Trophoblast cell (in vitro differentiated cells and primary cell): ENCODE measurements around the gene SLC9C1.

Experiments
- DNase-seq, 2 donors: peaks; one replicate each; pipeline ENCODE4 v3.0.0-alpha.2; 2016
- H2AFZ ChIP-seq: 2 replicates; pipeline ENCODE4 v1.6.1; 2013; ENCODE audit warnings: low read length, moderate library complexity, mild to moderate bottlenecking; ENCODE audit not compliant: insufficient read depth, poor library complexity
- H2AK5ac ChIP-seq: 2 replicates; pipeline ENCODE4 v1.6.1; 2013; ENCODE audit warnings: mild to moderate bottlenecking, low read length
- H2BK120ac ChIP-seq: 2 replicates; pipeline ENCODE4 v1.6.1; 2013; ENCODE audit warnings: low read length, mild to moderate bottlenecking, moderate library complexity; ENCODE audit not compliant: insufficient read depth, poor library complexity
- H2BK12ac ChIP-seq: 2 replicates; pipeline ENCODE4 v1.6.1; 2013; ENCODE audit warnings: mild to moderate bottlenecking, low read length, moderate library complexity
- H2BK5ac ChIP-seq: 2 replicates; pipeline ENCODE4 v1.6.1; 2013; ENCODE audit warnings: low read length, low read depth, moderate library complexity, mild to moderate bottlenecking; ENCODE audit not compliant: poor library complexity
- H3K14ac ChIP-seq: 2 replicates; pipeline ENCODE4 v1.6.1; 2013; ENCODE audit warnings: mild to moderate bottlenecking, low read length
- H3K18ac ChIP-seq: 2 replicates; pipeline ENCODE4 v1.6.1; 2013; ENCODE audit warnings: mild to moderate bottlenecking, low read length
- H3K23ac ChIP-seq: 2 replicates; pipeline ENCODE4 v1.6.1; 2013; ENCODE audit warnings: low read length
- H3K27ac ChIP-seq: 2 replicates; pipeline ENCODE4 v1.5.1; 2013; ENCODE audit warnings: low read depth, mild to moderate bottlenecking, inconsistent platforms, low read length, moderate library complexity
- H3K27me3 ChIP-seq: 2 replicates; pipeline ENCODE4 v1.6.1; 2013; ENCODE audit warnings: inconsistent platforms, mild to moderate bottlenecking, low read length, moderate library complexity; ENCODE audit not compliant: insufficient read depth
- H3K36me3 ChIP-seq, 2 experiments: 1 replicate in 1 of 2; 2 replicates in 1 of 2; pipeline ENCODE4 v1.6.1; 2013; ENCODE audit warnings: low read length in 2 of 2, mild to moderate bottlenecking in 2 of 2, moderate library complexity in 1 of 2; ENCODE audit not compliant: insufficient read depth in 2 of 2, control insufficient read depth in 1 of 2
- H3K4ac ChIP-seq: 2 replicates; pipeline ENCODE4 v1.6.1; 2013; ENCODE audit warnings: low read depth, mild to moderate bottlenecking, low read length, moderate library complexity
- H3K4me1 ChIP-seq, 2 experiments: 1 replicate in 1 of 2; 2 replicates in 1 of 2; pipeline ENCODE4 v1.6.1; 2013; ENCODE audit warnings: low read length in 2 of 2, mild to moderate bottlenecking in 2 of 2, moderate library complexity in 1 of 2; ENCODE audit not compliant: insufficient read depth in 2 of 2, control insufficient read depth in 1 of 2
- H3K4me2 ChIP-seq: 2 replicates; pipeline ENCODE4 v1.6.1; 2013; ENCODE audit warnings: inconsistent platforms, mild to moderate bottlenecking, low read length, moderate library complexity
- H3K4me3 ChIP-seq: 2 replicates; pipeline ENCODE4 v1.5.1; 2013; ENCODE audit warnings: mild to moderate bottlenecking, low read depth, low read length, inconsistent platforms
- H3K79me1 ChIP-seq: one replicate; pipeline ENCODE4 v1.6.1; 2013; ENCODE audit warnings: low read length
- H3K79me2 ChIP-seq: 2 replicates; pipeline ENCODE4 v1.6.1; 2013; ENCODE audit warnings: low read length, mild to moderate bottlenecking; ENCODE audit not compliant: control insufficient read depth, insufficient read depth, poor library complexity
- H3K9ac ChIP-seq: 2 replicates; pipeline ENCODE4 v1.6.1; 2013; ENCODE audit warnings: mild to moderate bottlenecking, low read length
- H3K9me3 ChIP-seq: 2 replicates; pipeline ENCODE4 v1.6.1; 2013; ENCODE audit warnings: low read depth, mild to moderate bottlenecking, control low read depth, inconsistent platforms, low read length; ENCODE audit not compliant: insufficient read depth
- H4K12ac ChIP-seq: 2 replicates; pipeline ENCODE4 v1.6.1; 2013; ENCODE audit warnings: low read depth, mild to moderate bottlenecking, low read length, moderate library complexity
- H4K8ac ChIP-seq: 2 replicates; pipeline ENCODE4 v1.6.1; 2013; ENCODE audit warnings: low read depth, mild to moderate bottlenecking, low read length, moderate library complexity
- H4K91ac ChIP-seq: one replicate; pipeline ENCODE4 v1.6.1; 2013; ENCODE audit warnings: low read depth, mild to moderate bottlenecking, low read length, moderate library complexity
- WGBS: extraction: QIAGEN DNeasy Blood & Tissue Kit; methylation state at CpG from one replicate; pipeline ENCODE4 v1.1.7; 2013; ENCODE audit warnings: missing lambda C conversion rate; ENCODE audit not compliant: insufficient read length, insufficient coverage; ENCODE audit errors: extremely low coverage; 5-methylcytosine and 5-hydroxymethylcytosine counted together

SLC9C1 gene

GRCh38 chr3:112298781-112299180, 4.8 kb upstream of the SLC9C1 start:
- Histone ChIP-seq H3K27me3 (no peaks in the 10 kb centered on the region), H3K14ac (no peak overlapping the region), H4K91ac (no peak overlapping the region), H3K4me1 (peaks cover 3 to 9% of the 10 kb centered on the region in 2 experiments), H3K23ac (no peak overlapping the region), H3K79me1 (no peaks in the 10 kb centered on the region), H3K27ac (no peak overlapping the region), H3K9ac (no peak overlapping the region), H3K4me3 (no peak overlapping the region), H3K18ac (no peak overlapping the region), H3K4me2 (no peak overlapping the region), H2BK120ac (no peak overlapping the region), H2AK5ac (no peak overlapping the region), H2AFZ (no peak overlapping the region), H4K8ac (no peak overlapping the region), H2BK12ac (no peak overlapping the region), H4K12ac (no peak overlapping the region), H3K4ac (no peak overlapping the region), H3K9me3 (peaks cover 6% of the 10 kb centered on the region), H2BK5ac (no peak overlapping the region), H3K79me2 (no peaks in the 10 kb centered on the region), H3K36me3 (no peaks in the 10 kb centered on the region)
- DNase-seq = no peak

- DNase-seq = no peak
- Histone ChIP-seq H3K79me2 (no peaks in the 10 kb centered on the region), H2BK120ac (no peak overlapping the region), H2BK5ac (no peak overlapping the region), H3K4me2 (no peak overlapping the region), H4K12ac (no peak overlapping the region), H3K23ac (no peak overlapping the region), H2AFZ (no peak overlapping the region), H3K79me1 (no peaks in the 10 kb centered on the region), H3K27ac (no peak overlapping the region), H3K27me3 (no peaks in the 10 kb centered on the region), H3K9ac (no peak overlapping the region), H3K4me3 (no peak overlapping the region), H3K36me3 (no peaks in the 10 kb centered on the region), H2BK12ac (no peak overlapping the region), H3K18ac (no peak overlapping the region), H3K4me1 (peaks cover 0 to 3% of the 10 kb centered on the region in 2 experiments), H4K8ac (no peak overlapping the region), H3K4ac (no peak overlapping the region), H4K91ac (no peak overlapping the region), H2AK5ac (no peak overlapping the region), H3K14ac (no peak overlapping the region), H3K9me3 (peaks cover 6% of the 10 kb centered on the region)
These were observed 3.7 kb upstream of the SLC9C1 start for GRCh38 chr3:112297714-112298113.

DNA sequence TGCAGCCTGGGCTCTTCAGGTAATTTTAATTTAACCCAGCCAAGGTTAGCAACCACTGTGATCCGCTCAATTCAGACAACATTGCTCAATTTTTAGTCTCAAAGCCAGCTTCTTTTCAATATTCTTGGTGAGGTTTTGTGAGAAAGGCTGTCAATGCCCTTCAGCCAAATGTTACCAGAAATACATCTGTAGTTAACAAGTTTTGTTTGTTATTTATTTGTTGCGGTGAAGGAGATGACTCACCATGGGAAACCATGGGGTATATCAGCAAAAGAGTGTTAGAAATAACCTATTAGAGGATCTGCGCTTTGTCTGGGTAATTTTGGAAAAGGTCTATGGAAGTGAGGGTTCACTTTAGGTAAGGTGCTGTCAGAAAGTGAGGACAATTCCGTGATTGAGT, 5.0 kb downstream of the SLC9C1 start:
- Histone ChIP-seq H3K4me2 (no peak overlapping the region), H3K79me1 (no peaks in the 10 kb centered on the region), H2BK120ac (no peak overlapping the region), H3K27me3 (no peaks in the 10 kb centered on the region), H3K36me3 (no peaks in the 10 kb centered on the region), H3K9ac (no peak overlapping the region), H4K91ac (no peak overlapping the region), H3K4me1 (peaks cover 0 to 3% of the 10 kb centered on the region in 2 experiments), H4K12ac (no peak overlapping the region), H3K9me3 (no peaks in the 10 kb centered on the region), H2AK5ac (no peak overlapping the region), H3K27ac (no peak overlapping the region), H2BK12ac (no peak overlapping the region), H3K4me3 (no peak overlapping the region), H3K23ac (no peak overlapping the region), H2BK5ac (no peak overlapping the region), H3K14ac (no peak overlapping the region), H3K18ac (no peak overlapping the region), H4K8ac (no peak overlapping the region), H2AFZ (no peak overlapping the region), H3K4ac (no peak overlapping the region), H3K79me2 (no peaks in the 10 kb centered on the region)
- no peak for DNase-seq
- no CpG with 5 or more reads among the region's 4 CpGs for WGBS

DNA sequence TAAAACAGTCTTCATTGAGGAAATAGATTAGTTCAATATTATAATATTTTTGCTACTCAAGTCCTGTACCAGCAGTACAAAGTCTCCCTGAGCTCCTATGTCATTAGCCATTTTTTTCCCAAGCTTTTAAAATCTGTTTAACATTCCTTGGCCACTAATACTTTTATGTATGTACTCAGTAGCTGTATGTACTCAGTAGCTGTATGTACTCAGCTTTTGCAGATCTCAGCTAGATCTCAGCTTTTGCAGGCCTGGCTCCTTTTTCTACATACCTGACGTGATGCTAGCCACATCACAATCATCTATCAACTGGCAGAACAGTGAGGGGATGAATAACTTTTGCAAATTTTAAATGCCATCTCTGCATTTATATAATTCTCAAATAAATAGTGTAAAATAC, 13.8 kb downstream of the SLC9C1 start:
- no peak overlapping the region for H3K4ac ChIP-seq
- H2BK120ac ChIP-seq = no peak overlapping the region
- H4K8ac ChIP-seq = no peak overlapping the region
- no peaks in the 10 kb centered on the region for H3K79me1 ChIP-seq
- H3K9me3 ChIP-seq = no peaks in the 10 kb centered on the region
- H2AK5ac ChIP-seq = no peak overlapping the region
- H3K4me2 ChIP-seq = no peak overlapping the region
- no peak overlapping the region for H3K18ac ChIP-seq
- H3K79me2 ChIP-seq = no peaks in the 10 kb centered on the region
- H2BK12ac ChIP-seq = no peak overlapping the region
- no peak overlapping the region for H3K4me3 ChIP-seq
- DNase-seq = no peak
- no peak overlapping the region for H3K23ac ChIP-seq
- no peak overlapping the region for H3K14ac ChIP-seq
- H3K27ac ChIP-seq = no peak overlapping the region
- H3K36me3 ChIP-seq = no peaks in the 10 kb centered on the region
- H2BK5ac ChIP-seq = no peak overlapping the region
- no CpG with 5 or more reads among the region's 1 CpG for WGBS
- no peaks in the 10 kb centered on the region for H3K4me1 ChIP-seq
- no peak overlapping the region for H4K91ac ChIP-seq
- no peak overlapping the region for H4K12ac ChIP-seq
- H3K27me3 ChIP-seq = no peaks in the 10 kb centered on the region
- H3K9ac ChIP-seq = no peak overlapping the region
- H2AFZ ChIP-seq = no peak overlapping the region

DNA sequence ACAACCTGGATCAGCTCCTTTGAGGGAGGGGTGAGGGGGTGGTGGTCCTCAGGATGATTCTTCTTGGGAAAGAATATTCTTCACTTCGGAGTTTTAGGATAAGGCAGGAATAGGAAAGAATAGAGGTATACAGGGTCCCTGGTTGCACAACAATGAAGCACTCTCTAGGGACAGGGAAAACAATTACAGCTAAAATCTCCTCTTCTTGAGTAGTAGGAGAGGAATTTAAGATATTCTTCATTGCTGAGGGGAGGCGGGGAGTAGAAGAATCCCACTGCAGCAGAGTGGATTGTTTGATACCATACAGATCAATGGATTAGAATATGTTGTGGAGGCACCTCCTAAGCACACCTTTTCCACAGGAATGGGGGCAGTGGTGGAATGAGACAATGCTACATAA, 20.5 kb downstream of the SLC9C1 start:
- H3K27ac ChIP-seq = no peak overlapping the region
- no peak overlapping the region for H4K12ac ChIP-seq
- H3K4me3 ChIP-seq = no peak overlapping the region
- H3K14ac ChIP-seq = no peak overlapping the region
- H3K79me1 ChIP-seq = no peaks in the 10 kb centered on the region
- H3K9me3 ChIP-seq = no peaks in the 10 kb centered on the region
- no peak overlapping the region for H3K9ac ChIP-seq
- H2AFZ ChIP-seq = no peak overlapping the region
- H2BK5ac ChIP-seq = no peak overlapping the region
- H4K91ac ChIP-seq = no peak overlapping the region
- no peak overlapping the region for H3K4ac ChIP-seq
- no peak for DNase-seq
- no peaks in the 10 kb centered on the region for H3K36me3 ChIP-seq
- no peak overlapping the region for H3K4me2 ChIP-seq
- H3K23ac ChIP-seq = no peak overlapping the region
- no peak overlapping the region for H3K18ac ChIP-seq
- no peaks in the 10 kb centered on the region for H3K27me3 ChIP-seq
- H4K8ac ChIP-seq = no peak overlapping the region
- no CpG with 5 or more reads among the region's 2 CpGs for WGBS
- no peaks in the 10 kb centered on the region for H3K4me1 ChIP-seq
- H3K79me2 ChIP-seq = no peaks in the 10 kb centered on the region
- no peak overlapping the region for H2BK12ac ChIP-seq
- no peak overlapping the region for H2BK120ac ChIP-seq
- no peak overlapping the region for H2AK5ac ChIP-seq
